T47D (cell line): ENCODE data around the gene PPP1R12A.
"Not testable (repeated sequence)": the region's sequence is repeated elsewhere in the genome, so short reads cannot be mapped to it uniquely, and the experiment has no call there.

Experiments
- DNase-seq, 2 experiments: peaks; one replicate each; pipeline versions ENCODE4 v3.0.0 to v3.0.0-alpha.2; 2011 to 2012; ENCODE audit warnings: low read depth in 1 of 2, low spot score in 1 of 2
- JUND ChIP-seq: IDR thresholded peaks from 2 replicates; pipeline ENCODE4 v1.6.1; 2012; ENCODE audit warnings: low read depth
- in situ Hi-C: cut with HindIII; loops from 2 replicates; pipeline ENCODE4 v1.10.0; 2016; ENCODE audit warnings: low sequenced_read_pairs, low pct_unique_long_range_greater_than_20kb

Gene PPP1R12A

DNA sequence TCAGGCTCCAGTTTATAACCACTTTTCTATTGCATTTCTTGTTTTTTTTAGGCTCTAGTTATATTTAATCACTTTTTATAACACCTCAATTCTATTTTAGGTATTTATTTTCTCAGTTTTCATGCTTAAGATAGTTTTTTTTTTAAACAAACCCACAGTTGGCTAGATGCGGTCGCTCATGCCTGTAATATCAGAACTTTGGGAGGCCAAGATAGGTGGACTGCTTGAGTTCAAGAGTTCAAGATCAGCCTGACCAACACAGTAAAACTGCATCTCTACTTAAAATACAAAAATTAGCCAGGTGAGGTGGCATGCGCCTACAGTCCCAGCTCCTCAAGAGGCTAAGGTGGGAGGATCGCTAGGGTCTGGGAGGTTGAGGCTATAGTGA is 93.0 kb downstream of the PPP1R12A start:
- no peak for DNase-seq
- in situ Hi-C loops: no loop called here
- no peak for TF ChIP-seq JUND

DNA sequence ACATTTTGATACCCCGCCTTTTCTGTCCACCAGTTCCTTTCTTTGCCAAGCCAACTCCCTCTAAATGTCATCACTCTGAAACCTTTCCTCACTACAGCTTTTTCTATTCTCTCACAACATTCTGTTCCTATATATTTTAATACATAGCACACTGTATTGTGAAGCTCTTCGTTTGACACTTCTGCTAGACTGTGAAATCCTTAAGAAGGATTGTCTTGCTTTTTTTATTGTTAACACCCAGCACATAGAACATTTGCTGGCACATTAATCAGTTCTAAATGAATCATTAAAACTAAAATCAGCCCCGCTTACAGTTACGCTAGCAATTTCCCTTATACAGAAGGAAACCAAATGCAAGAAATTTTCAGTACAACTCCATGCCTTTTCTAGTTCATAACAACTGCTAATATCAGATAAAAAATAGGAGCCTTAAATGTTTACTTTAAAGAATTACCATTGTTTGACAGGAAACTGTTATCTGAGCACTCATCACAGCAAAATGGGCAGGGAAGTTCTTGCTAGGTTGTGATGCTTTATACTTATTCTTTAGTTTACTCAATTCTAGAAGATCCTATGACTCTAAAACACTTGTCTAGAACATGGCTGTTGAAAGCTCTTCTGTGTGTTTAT is 93.5 kb downstream of the PPP1R12A start:
- no peak for TF ChIP-seq JUND
- in situ Hi-C loops: no loop called here
- DNase-seq: no peak

DNA sequence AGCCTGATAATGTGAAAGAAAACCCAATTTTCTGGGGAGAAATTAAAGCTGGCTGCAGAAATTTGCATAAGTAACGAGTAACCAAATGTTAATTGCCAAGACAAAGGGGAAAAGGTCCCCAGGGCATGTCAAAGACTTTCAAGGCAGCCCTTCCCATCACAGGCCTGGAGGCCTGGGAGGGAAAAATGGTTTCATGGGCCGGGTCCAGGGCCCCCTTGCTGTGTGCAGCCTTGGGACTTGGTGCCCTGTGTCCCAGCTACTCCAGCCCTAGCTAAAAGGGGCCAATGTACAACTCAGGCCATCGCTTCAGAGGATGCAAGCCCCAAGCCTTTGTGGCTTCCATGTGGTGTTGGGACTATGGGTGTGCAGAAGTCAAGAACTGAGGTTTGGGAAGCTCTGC is 96.5 kb downstream of the PPP1R12A start:
- no peak for DNase-seq
- no peak for TF ChIP-seq JUND
- in situ Hi-C loops: no loop called here

DNA sequence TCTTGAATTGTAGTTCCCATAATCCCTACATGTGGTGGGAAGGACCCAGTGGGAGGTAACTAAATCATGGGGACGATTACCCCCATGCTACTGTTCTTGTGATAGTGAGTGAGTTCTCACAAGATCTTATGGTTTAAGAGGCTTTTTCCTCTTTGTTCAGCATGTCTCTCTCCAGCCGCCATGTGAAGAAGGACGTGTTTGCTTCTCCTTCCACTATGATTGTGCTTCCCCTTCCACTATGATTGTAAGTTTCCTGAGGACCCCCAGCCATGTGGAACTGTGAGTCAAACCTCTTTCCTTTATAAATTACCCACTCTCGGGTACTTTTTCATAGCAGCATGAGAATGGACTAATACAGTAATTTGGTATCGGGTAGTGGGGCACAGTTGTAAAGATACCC is 97.3 kb downstream of the PPP1R12A start:
- in situ Hi-C loops: no loop called here
- no peak for DNase-seq
- no peak for TF ChIP-seq JUND

DNA sequence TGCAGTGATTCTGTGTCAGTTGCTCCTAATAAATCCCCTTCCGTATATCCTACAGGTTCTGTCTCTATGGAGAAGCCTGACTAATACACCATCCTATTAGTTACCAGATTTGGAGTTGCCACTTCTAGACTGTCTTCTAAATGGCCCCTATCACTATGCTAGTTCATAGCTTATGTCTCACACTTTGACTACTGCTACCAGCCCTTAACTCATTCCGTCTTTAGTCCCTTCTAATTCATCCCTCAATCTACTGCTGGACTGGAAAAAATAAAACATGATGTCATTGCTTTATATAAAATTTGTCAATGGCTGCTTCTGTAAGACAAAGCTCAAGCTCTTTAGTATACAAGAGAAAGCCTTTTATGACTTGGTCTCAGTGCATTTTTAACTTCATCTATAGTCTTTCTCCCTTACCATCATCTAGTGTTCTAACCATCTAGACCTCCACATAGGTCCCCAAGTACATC is 99.5 kb downstream of the PPP1R12A start:
- DNase-seq: no peak
- in situ Hi-C loops: no loop called here
- TF ChIP-seq JUND: no peak

DNA sequence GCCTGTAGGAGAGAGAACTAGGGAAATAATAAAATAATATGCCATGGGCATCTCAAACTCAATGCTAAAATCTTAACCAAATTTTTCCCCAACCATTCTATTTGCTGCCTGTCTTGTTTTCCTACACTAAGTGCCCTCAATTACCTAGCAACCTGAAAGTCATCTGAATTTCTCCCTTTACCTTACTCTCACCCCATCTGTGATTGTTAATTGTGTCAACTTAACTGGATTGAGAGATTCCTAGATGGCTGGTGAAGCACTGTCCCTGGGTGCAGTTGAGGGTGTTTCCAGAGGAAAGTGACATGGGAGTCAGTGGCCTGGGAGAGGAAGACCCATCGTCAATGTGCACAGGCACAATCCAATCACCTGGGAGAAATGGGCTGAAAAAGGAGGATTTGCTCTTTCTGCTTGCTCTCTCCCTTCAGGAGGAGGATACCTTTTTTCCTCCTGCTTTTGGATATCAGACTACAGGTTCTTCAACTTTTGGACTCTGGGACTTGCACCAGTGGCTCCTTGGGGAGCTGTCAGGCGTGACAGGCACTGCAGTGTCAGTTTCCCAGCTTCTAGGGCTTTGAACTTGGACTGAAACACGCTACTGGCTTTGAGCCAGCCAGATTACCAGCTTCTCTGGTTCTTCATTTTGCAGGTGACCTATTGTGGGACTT is 100.1 kb downstream of the PPP1R12A start:
- DNase-seq: no peak
- TF ChIP-seq JUND: no peak
- in situ Hi-C loops: no loop called here

DNA sequence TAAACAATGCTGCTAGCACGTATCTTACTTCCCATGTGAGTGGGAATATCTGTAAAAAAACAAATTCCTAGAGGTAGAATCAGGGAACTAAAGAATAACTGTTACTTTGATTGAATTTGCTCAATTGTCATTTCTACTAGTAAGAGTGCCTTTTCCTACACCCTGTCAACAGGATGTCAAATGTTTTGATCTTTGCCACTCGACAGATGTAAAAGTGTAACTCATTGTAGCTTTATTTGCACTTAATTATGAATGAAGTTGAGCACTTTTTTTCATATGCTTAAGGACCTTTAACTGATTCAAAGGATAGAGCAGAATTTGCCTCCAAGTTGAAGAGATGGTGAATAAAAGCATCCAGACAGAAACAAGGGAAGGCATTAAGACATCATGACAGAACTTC is 104.5 kb downstream of the PPP1R12A start:
- no peak for TF ChIP-seq JUND
- DNase-seq: no peak
- in situ Hi-C loops: no loop called here

DNA sequence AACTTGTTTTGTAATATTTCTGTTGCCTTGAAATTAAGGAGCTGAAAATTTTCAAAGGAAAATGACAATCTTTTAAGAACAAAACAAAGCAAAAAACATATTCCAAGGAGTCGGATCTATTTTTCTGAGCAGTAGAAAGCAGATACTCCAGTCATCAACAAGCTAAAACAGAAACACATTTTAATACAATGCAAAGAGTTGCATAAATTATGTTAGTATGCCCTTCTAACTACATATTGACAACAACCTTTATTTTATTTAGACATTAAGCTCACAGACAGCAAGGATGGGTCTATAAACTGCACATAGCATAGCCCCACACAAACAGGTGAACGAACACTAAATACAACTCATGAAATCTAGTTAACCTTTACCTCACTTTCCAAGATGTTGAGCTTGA is 106.0 kb downstream of the PPP1R12A start:
- in situ Hi-C loops: no loop called here

DNA sequence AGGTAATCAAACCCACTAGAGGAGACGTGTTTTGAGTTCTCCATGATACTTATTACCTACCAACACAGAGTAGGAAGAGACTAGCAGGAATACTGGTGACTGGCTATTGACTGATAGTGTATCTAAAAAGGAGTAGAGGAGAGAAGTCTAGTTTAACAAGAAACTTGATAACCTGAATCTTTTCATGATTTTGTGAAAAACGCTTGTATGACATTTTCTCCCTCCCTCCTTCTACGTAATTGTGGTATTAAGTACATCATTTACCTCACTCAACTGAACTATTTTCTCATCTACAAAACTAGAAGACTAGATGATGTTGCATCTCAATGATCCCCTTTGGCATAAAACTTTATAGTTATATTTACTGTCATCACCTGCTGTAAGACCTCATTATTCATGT is 107.4 kb downstream of the PPP1R12A start:
- DNase-seq: no peak
- in situ Hi-C loops: no loop called here
- TF ChIP-seq JUND: no peak

More for the DNA sequence above, 106.0 kb downstream of the PPP1R12A start:
- DNase-seq: no peak
- TF ChIP-seq JUND: no peak

DNA sequence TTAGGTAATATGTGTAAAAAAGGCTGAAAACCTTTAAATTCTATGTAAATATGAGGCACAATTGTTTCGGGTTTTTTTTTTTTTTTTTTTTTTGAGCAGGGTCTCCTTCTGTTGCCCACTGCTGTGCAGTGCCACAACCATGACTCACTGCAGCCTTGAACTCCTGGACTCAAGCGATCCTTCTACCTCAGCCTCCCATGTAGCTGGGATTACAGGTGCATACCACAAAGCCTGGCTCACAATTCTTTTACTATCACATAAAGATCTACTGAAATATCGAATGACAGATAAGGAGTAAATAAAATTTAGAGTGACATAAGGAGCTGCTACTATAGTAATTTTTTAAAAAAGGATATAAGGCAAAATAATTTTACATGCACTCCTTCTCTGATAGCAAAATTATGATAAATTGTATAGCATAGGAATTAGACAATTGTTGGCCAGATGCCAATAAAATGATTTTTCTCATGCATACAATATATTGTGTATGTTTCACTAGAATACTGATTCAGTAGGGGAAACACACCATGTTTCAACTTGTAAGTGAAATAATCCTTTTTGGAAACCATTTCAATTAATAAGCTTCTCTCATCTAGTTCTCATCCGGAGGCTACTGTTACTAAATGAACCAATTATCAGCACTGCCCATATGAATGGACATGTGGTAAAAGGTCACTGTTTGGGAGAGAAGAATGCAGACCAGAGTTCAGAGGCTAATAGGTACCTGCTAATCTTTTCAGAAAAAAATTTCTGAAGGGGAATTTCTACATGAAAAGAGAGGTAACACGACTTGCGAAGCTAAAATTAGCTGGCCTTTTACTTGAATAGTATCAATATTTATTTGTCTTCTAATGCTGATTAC is 108.4 kb downstream of the PPP1R12A start:
- no peak for TF ChIP-seq JUND
- in situ Hi-C loops: no loop called here
- DNase-seq: no peak

DNA sequence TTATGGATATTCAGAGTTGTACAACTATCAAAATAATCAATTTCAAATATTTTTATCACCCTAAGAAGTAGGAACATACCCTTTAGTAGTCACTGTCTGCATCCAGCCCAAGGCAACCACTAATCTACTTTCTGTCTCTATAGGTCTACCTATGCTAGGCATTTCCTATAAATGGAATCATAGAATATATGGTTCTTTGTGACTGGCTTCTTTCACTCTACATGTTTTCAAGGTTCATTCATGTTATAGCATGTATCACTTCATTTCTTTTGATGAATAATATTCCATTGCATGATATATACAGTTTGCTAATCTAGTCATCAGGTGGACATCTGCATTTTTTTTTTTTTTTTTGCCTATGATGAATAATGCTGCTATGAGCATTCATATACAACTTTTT is 112.4 kb downstream of the PPP1R12A start:
- in situ Hi-C loops: no loop called here
- no peak for DNase-seq
- TF ChIP-seq JUND: no peak

DNA sequence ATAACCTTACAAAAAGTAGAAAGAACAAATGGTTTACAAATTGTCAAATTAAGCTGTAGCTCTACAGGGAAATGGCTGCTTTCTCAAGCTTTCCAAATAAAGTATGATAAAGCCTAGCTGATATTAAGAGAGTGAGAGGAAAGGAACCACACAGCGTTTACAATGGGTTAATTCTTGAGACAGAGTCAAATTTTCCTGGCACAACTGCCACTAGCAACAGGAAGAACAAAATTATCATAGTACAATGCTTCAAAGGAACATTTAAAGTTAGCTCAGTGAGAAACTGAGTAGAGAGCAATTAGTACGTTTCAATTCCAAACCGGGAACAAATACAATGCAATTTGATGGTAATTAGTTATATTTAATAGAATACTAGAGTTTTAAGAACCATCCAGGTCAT is 116.0 kb downstream of the PPP1R12A start:
- no peak for DNase-seq
- no peak for TF ChIP-seq JUND
- in situ Hi-C loops: no loop called here

DNA sequence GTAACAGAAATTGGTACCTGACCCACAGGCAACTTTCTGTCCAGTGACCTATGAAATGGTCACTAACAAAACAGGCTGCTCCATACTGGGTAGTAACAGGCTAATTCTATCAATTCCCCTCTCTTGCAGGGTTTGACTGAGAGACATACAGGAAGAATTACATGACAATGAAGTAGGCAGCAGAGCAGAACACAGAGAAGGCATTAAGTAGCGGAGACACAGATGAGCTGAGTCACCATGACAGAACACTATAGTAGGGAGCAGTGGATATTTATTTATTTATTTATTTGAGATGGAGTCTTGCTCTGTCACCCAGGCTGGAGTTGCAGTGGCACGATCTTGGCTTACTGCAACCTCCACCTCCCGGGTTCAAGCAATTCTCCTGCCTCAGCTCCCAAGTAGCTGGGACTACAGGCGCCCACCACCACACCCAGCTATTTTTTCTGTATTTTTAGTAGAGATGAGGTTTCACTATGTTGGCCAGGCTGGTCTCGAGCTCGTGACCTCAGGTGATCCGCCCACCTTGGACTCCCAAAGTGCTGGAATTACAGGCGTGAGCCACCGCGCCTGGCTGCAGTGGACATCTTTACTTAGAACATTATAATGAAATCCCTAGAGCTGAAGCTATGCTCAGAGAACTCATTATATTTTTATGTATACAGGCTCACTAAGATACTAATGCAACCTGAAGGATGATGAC is 150.4 kb downstream of the PPP1R12A start:
- in situ Hi-C loops, DNase-seq: not testable (repeated sequence)
